ENCODE results near the gene THAP5. TPM values are rescaled to one million over a fixed set of nuclear protein-coding genes. Genes with fewer than 3 reads are reported as not detected.
"Not testable (repeated sequence)": the region's sequence is repeated elsewhere in the genome, so short reads cannot be mapped to it uniquely, and the experiment has no call there.

THAP5 gene
- total RNA-seq, 2 experiments from 2014 or later, result 28.7 to 28.8 TPM

DNA sequence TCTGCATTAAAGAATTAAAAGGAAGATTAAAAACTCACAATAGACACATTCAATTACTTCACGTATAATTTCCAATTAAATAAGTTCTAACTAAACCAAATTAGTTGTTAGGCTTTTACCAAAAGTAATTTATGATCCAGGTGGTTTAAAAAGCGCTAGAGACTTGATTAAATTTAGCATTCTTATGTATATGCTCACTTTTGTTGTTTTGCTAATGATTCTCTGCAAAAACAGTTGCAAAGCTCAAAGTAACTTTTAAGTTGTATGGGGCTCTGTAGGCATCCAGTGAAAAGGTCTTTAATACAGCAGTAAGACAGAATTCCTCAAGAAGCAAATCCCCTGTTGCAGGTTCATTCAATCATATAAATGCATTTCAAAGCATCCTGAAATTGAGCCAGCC is 28.0 kb downstream of the THAP5 start:
- Mint-ChIP-seq H3K36me3 (ENCODE audit: low read depth) (no peaks in the 10 kb centered on the region), H3K4me1 (no peaks in the 10 kb centered on the region), H3K27ac (no peak overlapping the region), H3K4me3 (no peak overlapping the region), H3K27me3 (peaks cover 5% of the 10 kb centered on the region), H3K9me3 (no peaks in the 10 kb centered on the region)
- no peak for DNase-seq
- ChIA-PET CTCF (no interaction called here), POLR2A (interaction anchor here (1.1 to 1.6 kb wide), 2 partner anchors 11 to 15 kb away, joined by 3 to 8 read pairs; partner anchors contain the start of gene PNPLA8)

DNA sequence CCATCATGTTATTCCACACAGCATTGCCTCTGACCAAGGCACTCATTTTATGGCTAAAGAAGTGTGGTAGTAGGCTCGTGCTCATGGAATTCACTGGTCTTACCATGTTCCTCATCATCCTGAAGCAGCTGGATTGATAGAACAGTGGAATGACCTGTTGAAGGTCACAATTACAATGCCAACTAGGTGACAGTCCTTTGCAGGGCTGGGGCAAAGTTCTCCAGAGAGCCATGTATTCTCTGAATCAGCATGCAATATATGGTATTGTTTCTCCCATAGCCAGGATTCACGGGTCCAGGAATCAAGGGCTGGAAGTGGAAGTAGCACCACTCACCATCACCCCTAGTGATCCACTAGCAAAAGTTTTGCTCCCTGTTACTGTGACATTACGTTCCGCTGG is 30.8 kb downstream of the THAP5 start:
- H3K27me3 Mint-ChIP-seq, result peaks cover 13% of the 10 kb centered on the region
- H3K9me3 Mint-ChIP-seq; CTCF ChIA-PET; POLR2A ChIA-PET; DNase-seq; H3K4me1 Mint-ChIP-seq; H3K4me3 Mint-ChIP-seq; H3K27ac Mint-ChIP-seq; H3K36me3 Mint-ChIP-seq (ENCODE audit: low read depth): not testable (repeated sequence)

DNA sequence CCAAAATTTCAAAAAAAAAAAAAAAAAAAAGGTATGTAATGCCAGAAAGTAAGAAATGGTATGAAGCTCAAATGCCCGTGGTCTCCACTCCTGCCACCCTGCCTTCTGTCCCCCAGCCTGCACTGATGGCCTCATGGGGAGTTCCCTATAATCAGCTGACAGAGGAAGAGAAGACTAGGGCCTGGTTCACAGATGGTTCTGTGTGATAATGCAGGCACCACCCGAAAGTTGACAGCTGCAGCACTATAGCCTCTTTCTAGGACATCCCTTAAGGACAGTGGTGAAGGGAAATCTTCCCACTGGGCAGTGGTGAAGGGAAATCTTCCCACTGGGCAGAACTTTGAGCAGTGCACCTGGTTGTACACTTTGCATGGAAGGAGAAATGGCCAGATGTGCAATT is 31.3 kb downstream of the THAP5 start:
- H3K4me3 Mint-ChIP-seq; H3K27ac Mint-ChIP-seq; H3K9me3 Mint-ChIP-seq; DNase-seq; CTCF ChIA-PET; H3K4me1 Mint-ChIP-seq; POLR2A ChIA-PET; H3K36me3 Mint-ChIP-seq (ENCODE audit: low read depth): not testable (repeated sequence)
- peaks cover 13% of the 10 kb centered on the region for H3K27me3 Mint-ChIP-seq

DNA sequence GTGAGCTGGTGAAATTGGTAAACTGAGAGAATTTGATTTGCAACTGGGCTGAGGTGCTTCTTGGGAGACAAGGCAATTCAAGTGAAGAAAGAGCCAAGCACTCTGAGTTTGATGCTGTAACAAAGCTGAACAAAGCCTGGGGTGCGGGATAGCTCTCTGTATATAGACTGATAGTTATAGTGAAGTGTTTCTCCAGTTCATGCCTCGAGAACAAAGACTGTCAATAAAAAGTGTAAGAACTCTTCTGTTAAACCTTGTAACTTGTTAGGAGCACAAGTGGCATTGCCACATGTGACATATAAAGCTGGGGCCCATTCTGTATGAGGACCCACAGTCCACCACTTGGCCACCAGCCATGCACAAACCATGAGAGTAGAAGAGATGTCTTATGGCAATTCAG is 32.3 kb downstream of the THAP5 start:
- Mint-ChIP-seq H3K36me3 (ENCODE audit: low read depth) (no peaks in the 10 kb centered on the region), H3K4me3 (no peak overlapping the region), H3K27me3 (peaks cover 15% of the 10 kb centered on the region), H3K4me1 (no peaks in the 10 kb centered on the region), H3K9me3 (no peaks in the 10 kb centered on the region), H3K27ac (no peak overlapping the region)
- ChIA-PET CTCF (no interaction called here), POLR2A (interaction anchor here (1.3 kb wide), 1 partner anchor 11 kb away, joined by 9 read pairs; the partner anchor contains the start of gene PNPLA8)
- DNase-seq, result no peak

DNA sequence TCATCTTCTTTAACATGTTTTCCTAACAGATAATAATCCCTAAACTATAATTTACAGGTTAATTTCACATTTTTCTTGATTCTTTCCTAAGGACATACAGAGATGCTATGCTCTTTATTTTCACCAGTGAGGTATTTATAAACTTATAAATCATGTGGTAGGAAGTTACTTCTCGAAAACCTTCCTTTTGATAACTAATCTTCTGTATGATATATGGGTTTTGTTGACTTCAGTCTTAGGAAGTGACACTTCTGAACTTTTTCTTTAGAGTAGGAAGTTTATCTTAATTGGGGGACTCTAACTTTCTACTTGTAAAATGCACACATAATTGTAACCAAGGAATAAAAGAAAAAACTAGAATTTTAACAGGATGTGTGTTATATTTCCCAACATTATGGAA is 33.8 kb downstream of the THAP5 start:
- Mint-ChIP-seq H3K4me1 (no peaks in the 10 kb centered on the region), H3K4me3 (no peak overlapping the region), H3K27me3 (peaks cover 15% of the 10 kb centered on the region), H3K27ac (no peak overlapping the region), H3K9me3 (no peaks in the 10 kb centered on the region), H3K36me3 (ENCODE audit: low read depth) (no peaks in the 10 kb centered on the region)
- CTCF ChIA-PET, result no interaction called here
- POLR2A ChIA-PET, result no interaction called here
- DNase-seq, result no peak

DNA sequence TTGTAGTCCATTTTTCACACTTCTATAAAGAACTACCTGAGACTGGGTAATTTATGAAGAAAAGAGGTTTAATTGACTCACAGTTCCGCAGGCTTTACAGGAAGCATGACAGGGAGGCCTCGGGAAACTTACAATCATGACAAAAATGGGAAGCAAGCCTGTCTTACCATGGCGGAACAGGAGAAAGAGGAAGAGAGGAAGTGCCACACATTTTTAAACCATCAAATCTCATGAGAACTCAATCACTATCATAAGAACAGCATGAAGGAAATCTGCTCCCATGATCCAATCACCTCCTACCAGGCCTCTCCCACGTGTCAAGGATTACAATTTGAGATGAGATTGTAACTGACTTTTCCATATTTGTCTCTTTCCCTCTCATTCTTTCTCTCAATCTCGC is 34.2 kb downstream of the THAP5 start:
- ChIA-PET POLR2A (no interaction called here), CTCF (no interaction called here)
- Mint-ChIP-seq H3K36me3 (ENCODE audit: low read depth) (no peaks in the 10 kb centered on the region), H3K27ac (no peak overlapping the region), H3K4me1 (no peaks in the 10 kb centered on the region), H3K27me3 (peaks cover 15% of the 10 kb centered on the region), H3K9me3 (no peaks in the 10 kb centered on the region), H3K4me3 (no peak overlapping the region)
- DNase-seq, result no peak

DNA sequence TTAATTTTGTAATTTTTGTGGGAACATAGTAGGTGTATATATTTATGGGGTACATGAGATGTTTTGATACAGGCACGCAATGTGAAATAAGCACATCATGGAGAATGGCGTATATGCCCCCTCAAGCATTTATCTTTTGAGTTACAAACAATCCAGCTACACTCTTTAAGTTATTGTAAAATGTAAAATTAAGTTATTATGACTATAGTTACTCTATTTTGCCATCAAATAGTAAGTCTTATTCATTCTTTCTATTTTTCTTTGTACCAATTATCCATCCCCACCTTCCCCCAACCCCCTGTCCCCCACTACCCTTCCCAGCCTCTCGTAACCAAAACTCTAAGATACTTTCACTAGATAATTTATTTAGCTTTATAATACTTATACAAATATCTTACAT is 35.8 kb downstream of the THAP5 start:
- Mint-ChIP-seq H3K27ac (no peak overlapping the region), H3K27me3 (peaks cover 15% of the 10 kb centered on the region), H3K4me1 (no peaks in the 10 kb centered on the region), H3K9me3 (no peaks in the 10 kb centered on the region), H3K4me3 (no peak overlapping the region), H3K36me3 (ENCODE audit: low read depth) (no peaks in the 10 kb centered on the region)
- POLR2A ChIA-PET, result no interaction called here
- DNase-seq, result no peak
- CTCF ChIA-PET, result no interaction called here

DNA sequence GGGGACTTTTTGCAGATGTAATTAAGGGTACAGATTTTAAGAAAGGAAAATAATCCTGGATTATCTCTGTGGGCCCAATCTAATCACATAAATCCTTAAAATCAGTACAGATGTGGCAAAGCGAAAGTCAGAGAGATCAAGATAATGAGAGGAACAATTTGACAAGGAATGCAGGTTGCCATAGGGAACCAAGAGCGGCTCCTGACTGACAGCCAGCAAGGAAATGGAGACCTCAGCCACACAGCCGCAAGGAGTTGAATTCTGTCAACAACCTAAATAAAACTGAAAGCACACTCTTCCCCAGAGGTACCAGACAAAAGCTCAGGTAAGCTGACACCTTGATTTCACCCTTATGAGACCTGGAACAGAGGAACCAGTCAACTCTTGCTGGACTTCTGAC is 40.2 kb downstream of the THAP5 start:
- Mint-ChIP-seq H3K27me3 (peaks cover 2% of the 10 kb centered on the region), H3K4me3 (no peak overlapping the region), H3K36me3 (ENCODE audit: low read depth) (no peaks in the 10 kb centered on the region), H3K27ac (no peak overlapping the region), H3K9me3 (no peaks in the 10 kb centered on the region), H3K4me1 (peaks cover 16% of the 10 kb centered on the region)
- CTCF ChIA-PET, result no interaction called here
- DNase-seq, result no peak
- POLR2A ChIA-PET, result interaction anchor here (1.0 kb wide), 1 partner anchor 40 kb away, joined by 3 read pairs; the partner anchor contains the start of genes DNAJB9 and THAP5

DNA sequence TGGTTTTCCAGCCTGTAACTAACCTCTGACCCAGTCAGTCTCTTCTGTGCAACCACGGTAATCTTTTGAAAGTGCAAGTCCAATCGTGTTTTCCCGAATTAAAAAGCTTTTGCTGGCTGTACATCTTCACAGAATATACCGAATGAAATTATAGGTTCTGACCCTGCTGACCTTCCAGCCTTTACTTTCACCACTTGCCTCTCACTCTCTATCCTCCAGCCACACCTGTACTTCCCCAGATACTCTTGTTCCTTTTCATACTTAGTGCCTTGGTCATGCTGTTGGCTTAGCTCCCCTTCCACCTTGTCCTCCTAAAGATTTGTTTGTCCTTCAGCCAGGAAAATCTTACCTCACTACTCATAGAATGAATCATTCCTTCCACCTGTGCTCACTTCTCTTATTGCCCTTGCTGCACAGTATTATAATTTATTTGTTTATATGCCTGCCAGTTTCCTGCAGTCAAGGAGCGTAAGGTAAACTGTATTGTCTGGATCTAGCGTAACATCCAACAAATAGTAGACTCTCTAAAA is 41.3 kb downstream of the THAP5 start:
- Mint-ChIP-seq H3K4me1 (peaks cover 27% of the 10 kb centered on the region), H3K27ac (no peak overlapping the region), H3K36me3 (ENCODE audit: low read depth) (peaks cover 7% of the 10 kb centered on the region), H3K9me3 (no peaks in the 10 kb centered on the region), H3K4me3 (no peak overlapping the region), H3K27me3 (peaks cover 2% of the 10 kb centered on the region)
- ChIA-PET CTCF (no interaction called here), POLR2A (interaction anchor here (1.0 to 5.8 kb wide), 3 partner anchors 41 to 46 kb away, joined by 3 to 119 read pairs (median 5); partner anchors contain the start of genes DNAJB9 and THAP5)
- no peak for DNase-seq

DNA sequence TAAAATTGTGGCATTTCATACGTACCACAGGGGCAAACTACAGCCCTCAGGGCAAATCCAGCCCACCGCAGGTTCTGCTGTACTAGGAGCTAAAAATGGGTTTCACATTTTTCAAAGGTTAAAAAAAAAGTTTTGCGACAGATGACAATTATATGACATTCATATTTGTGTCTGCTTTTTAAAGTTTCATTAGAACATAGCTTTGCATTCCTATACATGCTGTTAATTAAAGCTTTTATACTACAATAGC is 42.8 kb downstream of the THAP5 start:
- peak overlapping the region; percentile 93 for H3K4me3 Mint-ChIP-seq
- peak overlapping the region; percentile 97 for H3K27ac Mint-ChIP-seq
- no peaks in the 10 kb centered on the region for H3K27me3 Mint-ChIP-seq
- peaks cover 13% of the 10 kb centered on the region for H3K36me3 Mint-ChIP-seq (ENCODE audit: low read depth)
- CTCF ChIA-PET, result interaction anchor here (1.0 to 1.5 kb wide), 3 partner anchors 30 to 45 kb away, joined by 3 to 4 read pairs (median 3); no protein-coding TSS in a partner anchor
- no peak for DNase-seq
- H3K4me1 Mint-ChIP-seq, result peaks cover 38% of the 10 kb centered on the region
- H3K9me3 Mint-ChIP-seq, result no peaks in the 10 kb centered on the region
- POLR2A ChIA-PET, result interaction anchor here (0.6 to 5.8 kb wide), 9 partner anchors 10 to 782 kb away, joined by 3 to 119 read pairs (median 5); partner anchors contain the start of genes DNAJB9 and THAP5

DNA sequence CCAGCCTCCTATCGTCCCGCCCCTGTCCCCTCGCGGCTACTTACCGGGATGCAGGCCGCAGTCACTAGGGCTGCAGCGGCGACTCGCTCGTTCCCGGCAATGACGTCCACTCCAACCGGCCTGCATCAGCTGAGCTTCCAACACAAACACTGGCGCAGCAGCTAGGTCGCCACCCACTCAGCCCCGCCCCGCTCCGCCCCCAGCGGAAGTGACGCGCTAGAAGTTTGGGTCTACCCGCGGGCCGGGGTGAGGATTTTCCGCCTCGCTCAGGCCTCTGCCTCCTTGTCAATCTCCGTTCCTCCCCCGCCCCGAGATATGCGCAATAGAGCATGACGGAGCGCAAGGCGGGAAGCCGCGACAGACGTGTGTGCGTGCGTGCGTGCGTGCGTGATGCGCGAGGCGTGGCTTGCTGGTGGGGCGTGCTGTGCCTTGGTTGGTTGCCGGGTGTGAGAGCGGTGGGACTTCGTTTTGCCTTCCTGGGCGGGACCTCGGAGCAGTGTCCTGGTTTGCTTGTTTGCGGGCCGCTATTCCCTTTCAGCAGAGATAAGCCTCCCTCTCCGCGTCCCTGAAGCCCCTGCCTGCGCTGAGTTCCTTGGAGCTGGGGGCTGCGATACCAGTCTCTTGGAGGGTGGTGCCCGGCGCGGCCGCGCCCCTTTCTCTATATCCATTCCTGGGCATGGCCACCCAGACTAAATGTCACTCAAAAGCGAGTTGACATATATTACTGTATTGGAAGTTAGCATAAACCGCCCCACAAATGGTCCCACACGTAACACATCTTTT is 43.3 kb downstream of the THAP5 start, which contains the start of gene PNPLA8:
Gene PNPLA8, minus strand, starts transcription at position 151 of the 783 bp plus-strand sequence. CDS start 10,644 bp downstream, outside the sequence.
- peak within 1 kb of the TSS; percentile 97 for H3K27ac Mint-ChIP-seq
- ChIA-PET CTCF (interaction anchor here (0.7 to 1.5 kb wide), 7 partner anchors 26 to 45 kb away, joined by 3 to 7 read pairs (median 4); partner anchors contain the start of genes DNAJB9 and THAP5), POLR2A (interaction anchor here (0.6 to 5.8 kb wide), 13 partner anchors 10 to 50 kb away, joined by 3 to 119 read pairs (median 4); partner anchors contain the start of genes DNAJB9 and THAP5)
- peak within 1 kb of the TSS; percentile 93 for H3K4me3 Mint-ChIP-seq
- peaks cover 16% of the 10 kb centered on the region for H3K36me3 Mint-ChIP-seq (ENCODE audit: low read depth)
- DNase-seq, result peak; percentile 100
- no peaks in the 10 kb centered on the region for H3K9me3 Mint-ChIP-seq
- peaks cover 43% of the 10 kb centered on the region for H3K4me1 Mint-ChIP-seq
- no peaks in the 10 kb centered on the region for H3K27me3 Mint-ChIP-seq

DNA sequence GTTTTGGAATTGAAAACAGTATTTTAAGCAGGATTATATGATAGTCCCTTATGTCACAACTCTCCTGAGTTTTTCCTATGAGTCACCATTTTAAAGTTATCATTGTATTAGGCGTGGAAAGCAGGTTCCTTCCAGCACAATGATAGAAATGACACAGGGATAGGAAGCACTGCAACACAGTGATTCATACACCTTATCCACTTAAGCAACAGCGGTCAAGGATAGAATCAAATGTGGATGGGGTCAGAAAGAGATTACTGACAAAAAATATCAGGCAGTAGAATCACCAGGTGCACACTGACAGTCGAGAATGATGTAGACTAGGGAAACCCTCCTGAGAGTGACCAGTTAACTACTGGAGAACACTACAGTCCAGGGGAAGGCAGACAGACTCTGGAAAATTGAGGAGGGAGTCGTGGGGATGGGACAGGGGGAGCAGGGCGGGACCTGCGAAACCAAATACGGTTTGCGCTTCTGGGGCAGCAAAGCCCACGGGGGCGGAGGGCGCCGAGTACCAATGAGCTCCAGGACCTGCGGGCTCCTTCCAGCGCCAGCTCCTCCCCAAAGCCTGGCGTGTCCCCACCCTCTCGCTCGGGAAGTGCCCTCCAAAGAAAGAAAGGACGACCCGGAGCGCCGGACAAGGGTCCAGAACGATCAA is 44.0 kb downstream of the THAP5 start:
- Mint-ChIP-seq H3K4me1 (peaks cover 47% of the 10 kb centered on the region), H3K9me3 (no peaks in the 10 kb centered on the region), H3K27ac (peak overlapping the region; percentile 97), H3K36me3 (ENCODE audit: low read depth) (peaks cover 20% of the 10 kb centered on the region), H3K4me3 (peak overlapping the region; percentile 93), H3K27me3 (no peaks in the 10 kb centered on the region)
- POLR2A ChIA-PET, result interaction anchor here (0.6 to 5.8 kb wide), 8 partner anchors 9 to 92 kb away, joined by 3 to 119 read pairs (median 4); partner anchors contain the start of genes DNAJB9 and THAP5
- DNase-seq, result no peak
- CTCF ChIA-PET, result interaction anchor here (0.7 to 1.3 kb wide), 4 partner anchors 27 to 44 kb away, joined by 3 to 7 read pairs (median 6); partner anchors contain the start of genes DNAJB9 and THAP5

DNA sequence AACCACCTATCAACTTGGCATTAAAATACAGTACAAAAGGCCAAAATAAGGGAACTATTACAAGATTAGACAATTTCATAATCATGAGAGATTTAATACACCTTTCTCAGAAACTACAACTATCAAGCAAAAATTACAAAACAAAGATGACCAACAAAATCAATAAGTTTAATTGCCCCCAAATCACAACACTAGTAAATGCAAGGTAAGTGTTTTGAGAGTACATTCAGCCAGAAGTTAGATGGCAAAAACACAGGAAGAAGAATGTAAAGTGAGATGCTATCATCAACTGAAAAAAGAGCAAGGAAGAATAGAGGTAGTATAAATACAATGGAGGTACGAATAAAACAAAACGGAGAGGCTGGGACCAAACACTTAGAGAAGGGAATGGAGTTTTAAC is 46.7 kb downstream of the THAP5 start:
- H3K27me3 Mint-ChIP-seq, result no peaks in the 10 kb centered on the region
- ChIA-PET POLR2A (interaction anchor here (5.8 kb wide), 1 partner anchor 48 kb away, joined by 119 read pairs; the partner anchor contains the start of genes DNAJB9 and THAP5), CTCF (interaction anchor here (0.9 kb wide), 1 partner anchor 26 kb away, joined by 3 read pairs; no protein-coding TSS in a partner anchor)
- peaks cover 38% of the 10 kb centered on the region for H3K36me3 Mint-ChIP-seq (ENCODE audit: low read depth)
- H3K27ac Mint-ChIP-seq, result no peak overlapping the region
- H3K4me1 Mint-ChIP-seq, result peaks cover 48% of the 10 kb centered on the region
- no peak overlapping the region for H3K4me3 Mint-ChIP-seq
- no peak for DNase-seq
- no peaks in the 10 kb centered on the region for H3K9me3 Mint-ChIP-seq
